Endothelial cell of umbilical vein (primary cell): ENCODE results near the gene ZNF827. TPM values are rescaled to one million over a fixed set of nuclear protein-coding genes. Genes with fewer than 3 reads are reported as not detected.

ENCODE experiments used
- BruUV-seq: library from RNA; stranded (reverse); fragments of 400-500 nt; replicated peaks from 2 replicates; lab custom pipeline; 2021; lab: Mats Ljungman, UMichigan
- CTCF ChIA-PET: fragments of 300-600, 350-600 bp; sonication (Branson Sonifier 250); formaldehyde crosslinking; loops from one replicate; lab custom pipeline; 2021; ENCODE audit warnings: antibody characterized with exemption, inconsistent platforms; lab: Charles Lee
- POLR2A ChIA-PET: fragments of 300-600, 350-600 bp; sonication (Branson Sonifier 250); formaldehyde crosslinking; loops from one replicate; lab custom pipeline; 2021; ENCODE audit warnings: antibody characterized with exemption, inconsistent platforms; lab: Charles Lee
- DNase-seq: peaks from one replicate; pipeline ENCODE4 v3.0.0-alpha.2; 2011; ENCODE audit warnings: low read depth, low spot score
- FAIRE-seq: peaks from 2 replicates; lab custom pipeline; 2011; peaks lifted over from hg19 to GRCh38; lab: Jason Lieb, UNC
- H2AFZ ChIP-seq: 2 replicates; pipeline ENCODE4 v1.6.0; 2012; ENCODE audit warnings: low read depth, low read length, control low read depth, inconsistent platforms
- H3K27ac ChIP-seq: 2 replicates; pipeline ENCODE4 v1.5.1; 2011; ENCODE audit warnings: low read depth, mild to moderate bottlenecking, control low read depth, low read length, moderate library complexity; ENCODE audit not compliant: insufficient read depth
- H3K27me3 ChIP-seq, 2 experiments: 2 replicates each; pipeline versions ENCODE4 v1.6.0 to v1.6.1; 2011; ENCODE audit warnings: low read length in 2 of 2, mixed read lengths in 1 of 2; ENCODE audit not compliant: control insufficient read depth in 2 of 2, insufficient read depth in 2 of 2
- H3K36me3 ChIP-seq, 2 experiments: 2 replicates in 1 of 2; 3 replicates in 1 of 2; pipeline ENCODE4 v1.5.1; 2011; ENCODE audit warnings: low read length in 2 of 2, mild to moderate bottlenecking in 1 of 2, moderate library complexity in 1 of 2; ENCODE audit not compliant: control insufficient read depth in 2 of 2, insufficient read depth in 2 of 2; ENCODE audit errors: extremely low read depth in 1 of 2
- H3K4me1 ChIP-seq: 3 replicates; pipeline ENCODE4 v1.5.1; 2011; ENCODE audit warnings: mild to moderate bottlenecking, low read length; ENCODE audit not compliant: control insufficient read depth, insufficient read depth; ENCODE audit errors: extremely low read depth
- H3K4me2 ChIP-seq: 2 replicates; pipeline ENCODE4 v1.6.1; 2011; ENCODE audit warnings: low read length, control low read depth, mixed read lengths; ENCODE audit not compliant: insufficient read depth
- H3K4me3 ChIP-seq, 3 experiments: fragments of 200-600 bp in 1 of 3; sonication (generic), shearing (Covaris generic) in 1 of 3; replicated peaks in 1 of 3; 2 replicates each; pipeline ENCODE4 v1.5.1; 2011 to 2016; ENCODE audit warnings: control low read depth in 3 of 3, low read length in 3 of 3, mild to moderate bottlenecking in 2 of 3, inconsistent platforms in 1 of 3, low read depth in 1 of 3, moderate library complexity in 1 of 3; ENCODE audit not compliant: insufficient read depth in 1 of 3
- H3K79me2 ChIP-seq: 2 replicates; pipeline ENCODE4 v1.6.0; 2012; ENCODE audit warnings: low read length, inconsistent platforms; ENCODE audit not compliant: control insufficient read depth, insufficient read depth
- H3K9ac ChIP-seq: replicated peaks from 2 replicates; pipeline ENCODE3; 2011; ENCODE audit warnings: low read length, control low read depth; ENCODE audit not compliant: insufficient read depth; ENCODE audit errors: extremely low read depth
- H3K9me1 ChIP-seq: replicated peaks from 3 replicates; pipeline ENCODE4 v1.6.0; 2011; ENCODE audit warnings: mild to moderate bottlenecking, low read length; ENCODE audit not compliant: control insufficient read depth, insufficient read depth; ENCODE audit errors: extremely low read depth
- H3K9me3 ChIP-seq: replicated peaks from 2 replicates; pipeline ENCODE4 v1.5.1; 2012; ENCODE audit warnings: low read length, inconsistent platforms; ENCODE audit not compliant: control insufficient read depth, insufficient read depth
- H4K20me1 ChIP-seq: replicated peaks from 2 replicates; pipeline ENCODE3; 2011; ENCODE audit warnings: mild to moderate bottlenecking, low read length; ENCODE audit not compliant: control insufficient read depth, insufficient read depth; ENCODE audit errors: extremely low read depth
- EZH2 ChIP-seq: IDR thresholded peaks from 2 replicates; pipeline ENCODE4 v1.6.1; 2012; ENCODE audit warnings: borderline replicate concordance, low read depth, mild to moderate bottlenecking, moderate library complexity, low read length, inconsistent platforms; ENCODE audit not compliant: severe bottlenecking
- FOS ChIP-seq: IDR thresholded peaks from 2 replicates; pipeline ENCODE4 v1.6.1; 2011; ENCODE audit warnings: mild to moderate bottlenecking, low read length, moderate library complexity, borderline replicate concordance; ENCODE audit not compliant: insufficient read depth
- GATA2 ChIP-seq: IDR thresholded peaks from 2 replicates; pipeline ENCODE4 v1.7.0; 2011; ENCODE audit warnings: low read depth, mild to moderate bottlenecking, moderate library complexity, mixed read lengths, low read length; ENCODE audit not compliant: insufficient read length, insufficient read depth
- JUN ChIP-seq: IDR thresholded peaks from 2 replicates; pipeline ENCODE4 v1.6.1; 2011; ENCODE audit warnings: borderline replicate concordance, low read depth; ENCODE audit not compliant: insufficient read length, insufficient read depth
- MAX ChIP-seq: IDR thresholded peaks from 2 replicates; pipeline ENCODE4 v1.6.1; 2011; ENCODE audit not compliant: insufficient read depth, insufficient read length
- MYC ChIP-seq: IDR thresholded peaks from one replicate; pipeline ENCODE4 v1.6.1; 2011; ENCODE audit warnings: mild to moderate bottlenecking, low read depth, low read length
- POLR2A ChIP-seq: IDR thresholded peaks from 2 replicates; pipeline ENCODE4 v1.6.1; 2012; ENCODE audit warnings: low read depth, mild to moderate bottlenecking, control low read depth, low read length
- POLR2AphosphoS5 ChIP-seq: IDR thresholded peaks from 2 replicates; pipeline ENCODE4 v1.6.1; 2012; ENCODE audit warnings: low read depth, mild to moderate bottlenecking, control low read depth, low read length, moderate library complexity; ENCODE audit not compliant: insufficient read depth
- dilution Hi-C: fragments of 300-500 bp; cut with MboI; formaldehyde crosslinking; loops from one replicate; pipeline ENCODE4 v1.15.0; 2019; ENCODE audit warnings: low sequenced_read_pairs; ENCODE audit not compliant: extremely low pct_ligation_motif_present
- intact Hi-C: fragments of 100-400 bp; cut with micrococcal nuclease; formaldehyde crosslinking; loops from one replicate; pipeline ENCODE4 v1.10.0; 2022
- polyA plus RNA-seq, 4 experiments: library from polyadenylated mRNA; depleted of rRNA in 3 of 4; stranded (reverse) in 3 of 4; unstranded in 1 of 4; fragments of >200 nt; gene quantifications; 2 replicates each; pipeline versions ENCODE4 v1.2.1 to v1.2.3, GENCODE V29; 2011 to 2012; ENCODE audit warnings: missing spikeins in 1 of 4
- total RNA-seq: library from RNA; stranded (reverse); gene quantifications from 2 replicates; pipeline ENCODE4 v1.2.3, GENCODE V29; 2021
- TF ChIP-seq, protein P1 (sequence below), 2 donors: IDR thresholded peaks; 1 replicate in 1 of 2; 2 replicates in 1 of 2; pipeline ENCODE4 v1.5.1; 2011; ENCODE audit warnings: low read length in 2 of 2, mild to moderate bottlenecking in 2 of 2, moderate library complexity in 2 of 2, control low read depth in 1 of 2, inconsistent platforms in 1 of 2, low read depth in 1 of 2; ENCODE audit not compliant: insufficient read depth in 1 of 2; ENCODE audit errors: extremely low read depth in 1 of 2

The ZNF827 gene
- total and polyA plus RNA-seq, 2 donors (not counting 3 experiments of a cell fraction or from before 2014, with no cell fraction given), result 16.9 to 23.7 TPM

- intact Hi-C loops, result no loop called here
These were observed 90.9 kb downstream of the ZNF827 start for GRCh38 chr4:145847764-145848163.

GRCh38 chr4:145845118-145845517 is 93.5 kb downstream of the ZNF827 start:
- POLR2A ChIA-PET, result no interaction called here
- Histone ChIP-seq H3K27me3 (no peaks in the 10 kb centered on the region), H3K36me3 (no peaks in the 10 kb centered on the region), H3K79me2 (no peaks in the 10 kb centered on the region), H3K27ac (no peak overlapping the region), H3K9ac (no peak overlapping the region), H3K4me2 (no peak overlapping the region), H4K20me1 (no peaks in the 10 kb centered on the region), H3K9me3 (no peaks in the 10 kb centered on the region), H2AFZ (no peak overlapping the region), H3K4me1 (peaks cover 35% of the 10 kb centered on the region), H3K9me1 (no peaks in the 10 kb centered on the region), H3K4me3 (no peak overlapping the region)
- no peak for DNase-seq
- dilution Hi-C loops (no loop called here), intact Hi-C loops (no loop called here)
- CTCF ChIA-PET, result interaction anchor here (1.2 kb wide), 1 partner anchor 15 kb away, joined by 4 read pairs; no protein-coding TSS in a partner anchor
- no peak for TF ChIP-seq MAX
- TF ChIP-seq FOS, result no peak
- no peak for TF ChIP-seq POLR2A
- TF ChIP-seq MYC, result no peak
- TF ChIP-seq JUN, result no peak
- no peak for FAIRE-seq
- no TSS peak for BruUV-seq

More at GRCh38 chr4:145847764-145848163, 90.9 kb downstream of the ZNF827 start:
- ChIA-PET POLR2A (no interaction called here), CTCF (interaction anchor here (0.8 to 1.5 kb wide), 5 partner anchors 13 to 1249 kb away, joined by 3 to 4 read pairs (median 3); partner anchors contain the start of gene MMAA)
- H3K9me1 ChIP-seq, result no peaks in the 10 kb centered on the region
- H3K4me2 ChIP-seq, result peak overlapping the region; percentile 30
- no peaks in the 10 kb centered on the region for H3K9me3 ChIP-seq
- no peaks in the 10 kb centered on the region for H3K36me3 ChIP-seq
- H3K9ac ChIP-seq, result no peak overlapping the region
- no peak overlapping the region for H2AFZ ChIP-seq
- TF ChIP-seq GATA2, result no peak
- no peak for TF ChIP-seq EZH2
- TF ChIP-seq, protein P1, sequence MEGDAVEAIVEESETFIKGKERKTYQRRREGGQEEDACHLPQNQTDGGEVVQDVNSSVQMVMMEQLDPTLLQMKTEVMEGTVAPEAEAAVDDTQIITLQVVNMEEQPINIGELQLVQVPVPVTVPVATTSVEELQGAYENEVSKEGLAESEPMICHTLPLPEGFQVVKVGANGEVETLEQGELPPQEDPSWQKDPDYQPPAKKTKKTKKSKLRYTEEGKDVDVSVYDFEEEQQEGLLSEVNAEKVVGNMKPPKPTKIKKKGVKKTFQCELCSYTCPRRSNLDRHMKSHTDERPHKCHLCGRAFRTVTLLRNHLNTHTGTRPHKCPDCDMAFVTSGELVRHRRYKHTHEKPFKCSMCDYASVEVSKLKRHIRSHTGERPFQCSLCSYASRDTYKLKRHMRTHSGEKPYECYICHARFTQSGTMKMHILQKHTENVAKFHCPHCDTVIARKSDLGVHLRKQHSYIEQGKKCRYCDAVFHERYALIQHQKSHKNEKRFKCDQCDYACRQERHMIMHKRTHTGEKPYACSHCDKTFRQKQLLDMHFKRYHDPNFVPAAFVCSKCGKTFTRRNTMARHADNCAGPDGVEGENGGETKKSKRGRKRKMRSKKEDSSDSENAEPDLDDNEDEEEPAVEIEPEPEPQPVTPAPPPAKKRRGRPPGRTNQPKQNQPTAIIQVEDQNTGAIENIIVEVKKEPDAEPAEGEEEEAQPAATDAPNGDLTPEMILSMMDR (IDR thresholded peaks at IDR 0.05; ENCODE audit: extremely low read depth in 1 of 2, insufficient read depth in 1 of 2, low read depth in 1 of 2, low read length in 2 of 2), result no peak
- TF ChIP-seq POLR2AphosphoS5, result no peak
- TF ChIP-seq FOS, result no peak
- dilution Hi-C loops, result no loop called here
- peaks cover 20% of the 10 kb centered on the region for H3K4me1 ChIP-seq
- no peaks in the 10 kb centered on the region for H4K20me1 ChIP-seq
- DNase-seq (no peak), FAIRE-seq (no peak)
- H3K27ac ChIP-seq, result no peak overlapping the region
- H3K4me3 ChIP-seq, result no peak overlapping the region
- no peaks in the 10 kb centered on the region for H3K79me2 ChIP-seq
- H3K27me3 ChIP-seq, result no peaks in the 10 kb centered on the region
- no TSS peak for BruUV-seq
